Measurements from ENCODE around the gene ZFYVE28.
"Not testable (repeated sequence)": the region's sequence is repeated elsewhere in the genome, so short reads cannot be mapped to it uniquely, and the experiment has no call there.

Gene ZFYVE28

GRCh38 chr4:2284161-2284933 lies 134.1 kb downstream of the ZFYVE28 start:
- DNase-seq: no peak

DNA sequence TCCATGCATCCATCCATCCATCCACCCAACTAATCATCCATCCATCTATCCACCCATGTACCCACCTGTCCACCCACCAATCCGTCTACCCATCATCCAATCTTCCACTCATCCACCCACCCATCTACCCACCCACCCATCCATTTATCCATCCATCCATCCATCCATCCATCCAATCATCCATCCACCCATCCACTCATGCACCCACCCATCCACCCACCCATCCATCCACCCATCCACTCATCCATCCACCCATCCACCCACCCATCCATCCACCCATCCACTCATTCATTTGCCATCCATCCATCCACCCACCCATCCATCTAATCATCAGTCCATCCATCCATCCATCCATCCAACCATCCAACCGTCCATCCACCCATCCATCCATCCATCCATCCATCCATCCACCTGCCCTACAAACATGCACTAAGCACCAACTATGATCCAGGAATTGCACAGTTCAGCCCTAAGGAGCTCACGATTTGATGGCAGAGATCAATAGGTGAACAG lies 135.2 kb downstream of the ZFYVE28 start:
- DNase-seq: no peak

DNA sequence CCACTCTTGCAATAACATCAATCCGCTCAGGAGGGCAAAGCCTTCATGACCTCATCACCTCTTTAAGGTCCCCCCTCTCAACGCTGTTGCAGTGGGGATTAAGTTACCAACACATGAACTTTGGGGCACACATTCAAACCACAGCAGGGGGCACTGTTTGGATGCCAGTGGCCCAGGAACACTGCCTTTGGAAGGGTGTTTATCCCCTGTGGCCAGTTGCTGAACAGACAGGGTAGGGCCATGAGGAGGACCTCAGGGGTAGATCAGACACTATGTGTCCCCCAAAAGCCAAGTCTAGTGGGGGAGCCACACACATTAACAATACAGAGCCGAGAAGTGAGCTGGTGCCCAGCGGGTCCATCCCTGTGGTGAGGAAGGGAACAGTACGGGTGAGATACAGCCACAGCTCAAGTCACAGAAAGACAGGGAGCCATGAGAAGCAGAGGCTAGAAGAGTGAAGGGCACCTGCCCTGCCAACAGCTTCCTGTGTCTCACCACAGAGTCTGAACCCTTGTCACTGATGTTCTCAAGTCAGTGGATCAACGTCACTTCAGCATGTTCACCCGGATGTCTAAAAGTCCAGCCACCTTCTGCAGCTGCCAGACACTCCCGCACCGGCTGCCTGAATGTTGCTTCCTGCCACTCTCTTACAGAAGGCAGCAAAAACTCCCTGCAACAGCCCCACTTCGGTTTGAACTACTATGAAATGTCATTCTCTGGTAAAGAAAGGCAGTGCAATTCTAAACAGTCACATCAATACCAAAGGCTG lies 136.7 kb downstream of the ZFYVE28 start:
- DNase-seq: peak; percentile 29

- no peak for DNase-seq
Measured at GRCh38 chr4:2280531-2281300, 137.7 kb downstream of the ZFYVE28 start.

DNA sequence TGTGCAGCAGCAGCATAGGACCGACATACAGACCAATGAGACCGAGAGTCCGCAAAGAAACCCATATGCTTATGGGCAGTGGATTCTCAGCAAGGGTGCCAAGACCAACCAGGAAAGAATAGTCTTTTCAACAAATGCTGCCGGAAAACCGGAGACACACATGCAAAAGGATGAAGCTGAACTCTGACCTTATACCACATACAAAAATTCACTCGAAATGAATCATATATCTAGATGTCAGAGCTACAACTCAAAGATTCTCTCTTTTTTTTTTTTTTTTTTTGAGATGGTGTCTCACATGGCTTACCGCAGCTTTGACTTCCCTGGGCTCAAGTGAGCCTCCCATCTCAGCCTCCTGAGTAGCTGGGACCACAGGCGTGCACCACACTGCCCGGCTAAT lies 140.5 kb downstream of the ZFYVE28 start:
- no peak for DNase-seq

- DNase-seq: no peak
Measured at GRCh38 chr4:2276581-2277325, 141.7 kb downstream of the ZFYVE28 start.

DNA sequence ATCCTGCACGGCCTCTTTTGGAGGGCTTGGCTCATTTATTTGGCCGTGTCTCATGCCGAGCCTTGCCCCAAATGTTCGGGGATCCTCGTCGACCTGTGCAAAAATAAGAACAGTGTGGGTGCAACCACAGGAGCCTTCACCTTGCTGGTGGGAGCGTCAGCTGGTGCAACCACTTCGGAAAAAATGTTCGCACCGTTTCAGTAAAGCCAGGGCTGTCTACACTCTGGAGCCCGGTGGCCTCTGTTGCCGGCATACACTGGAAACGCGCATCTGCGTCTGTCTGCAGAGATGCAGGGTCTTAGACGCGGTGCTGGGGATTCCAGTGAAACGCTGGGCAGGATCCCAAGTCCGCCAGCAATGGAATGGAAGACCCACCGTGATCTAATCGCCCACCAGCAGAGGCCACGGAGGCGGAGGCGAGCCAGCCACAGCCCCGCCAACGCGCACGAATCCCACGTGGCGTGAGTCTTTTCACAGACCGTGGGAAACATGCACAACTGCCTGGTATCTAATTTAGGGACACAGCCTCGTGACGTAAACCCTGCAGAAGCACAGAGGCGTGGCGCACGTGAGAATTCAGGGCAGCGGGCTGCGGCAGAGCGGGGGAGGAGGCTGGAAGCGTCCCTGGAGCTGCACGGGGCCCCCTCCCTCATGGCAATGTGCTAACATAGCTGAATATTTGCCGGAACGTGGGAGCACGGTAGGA lies 142.7 kb downstream of the ZFYVE28 start:
- DNase-seq: no peak

- not testable (repeated sequence) for DNase-seq
Measured at GRCh38 chr4:2275044-2275397, 143.4 kb downstream of the ZFYVE28 start.

DNA sequence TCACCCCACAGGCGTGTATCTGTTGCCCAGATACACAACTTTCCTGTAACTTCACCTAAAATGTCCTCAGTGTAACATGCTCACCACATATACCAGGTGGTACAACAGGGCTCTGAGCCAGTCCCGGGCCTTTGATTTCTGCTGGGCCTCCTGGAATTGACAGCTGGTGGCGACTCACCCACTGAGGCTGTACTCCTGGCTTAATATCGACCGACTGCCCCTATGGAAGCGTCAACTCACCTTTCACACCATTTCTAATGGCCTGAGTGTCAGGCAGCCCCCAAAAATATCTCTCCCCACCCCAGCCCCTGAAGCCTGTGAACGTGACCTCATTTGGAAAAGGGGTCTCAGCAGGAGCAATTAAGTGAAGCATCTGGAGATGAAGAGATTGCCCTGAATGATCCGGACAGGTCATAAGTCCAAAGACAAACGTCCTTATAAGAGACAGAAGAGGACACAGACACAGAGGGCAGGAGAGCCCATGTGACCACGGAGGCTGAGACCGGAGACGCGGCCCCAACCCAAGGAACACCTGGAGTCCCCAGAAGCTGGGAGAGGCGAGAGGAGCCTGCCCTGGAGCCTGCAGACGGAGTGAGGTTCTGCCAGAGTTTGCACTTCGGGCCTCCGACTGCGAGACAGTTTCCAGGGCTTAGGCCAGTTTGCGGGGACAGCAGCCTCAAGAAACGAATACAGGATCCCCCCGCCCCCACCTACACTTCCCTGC lies 144.0 kb downstream of the ZFYVE28 start:
- no peak for DNase-seq

- DNase-seq: no peak
Measured at GRCh38 chr4:2273657-2274319, 144.7 kb downstream of the ZFYVE28 start.

DNA sequence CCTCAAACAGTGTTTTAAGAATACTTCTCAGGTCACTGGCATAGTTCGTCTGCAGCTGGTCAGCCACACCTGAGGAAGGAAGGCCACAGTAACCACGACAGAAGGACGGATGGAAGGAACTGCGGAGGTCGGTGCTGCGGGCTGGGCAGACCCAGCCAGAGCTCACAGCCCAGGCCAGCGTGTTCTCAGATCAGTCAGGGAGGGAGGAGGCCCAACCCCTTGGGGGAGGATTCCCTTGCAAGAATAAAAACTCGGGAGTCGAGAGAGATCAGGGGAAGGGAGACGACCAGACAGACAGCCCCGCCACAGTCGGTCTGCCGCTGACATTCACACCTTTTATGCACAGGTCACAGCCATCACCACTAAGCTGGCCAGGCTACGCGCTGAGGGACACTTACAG lies 145.2 kb downstream of the ZFYVE28 start:
- no peak for DNase-seq

DNA sequence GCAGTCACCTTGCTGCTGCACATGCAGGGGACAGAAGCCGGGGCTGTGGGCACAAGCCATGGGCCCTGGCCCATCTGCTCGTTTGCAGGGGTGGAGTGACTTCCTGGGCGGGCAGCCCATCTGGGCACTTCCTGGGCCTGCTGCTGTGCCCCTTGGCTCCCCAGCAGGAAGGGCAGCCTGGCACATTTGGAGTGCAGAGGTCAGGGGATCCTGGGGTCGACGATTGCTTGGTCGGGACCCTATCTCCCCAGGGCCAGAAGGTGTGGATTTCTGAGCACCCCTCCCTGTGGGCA lies 145.7 kb downstream of the ZFYVE28 start:
- no peak for DNase-seq

DNA sequence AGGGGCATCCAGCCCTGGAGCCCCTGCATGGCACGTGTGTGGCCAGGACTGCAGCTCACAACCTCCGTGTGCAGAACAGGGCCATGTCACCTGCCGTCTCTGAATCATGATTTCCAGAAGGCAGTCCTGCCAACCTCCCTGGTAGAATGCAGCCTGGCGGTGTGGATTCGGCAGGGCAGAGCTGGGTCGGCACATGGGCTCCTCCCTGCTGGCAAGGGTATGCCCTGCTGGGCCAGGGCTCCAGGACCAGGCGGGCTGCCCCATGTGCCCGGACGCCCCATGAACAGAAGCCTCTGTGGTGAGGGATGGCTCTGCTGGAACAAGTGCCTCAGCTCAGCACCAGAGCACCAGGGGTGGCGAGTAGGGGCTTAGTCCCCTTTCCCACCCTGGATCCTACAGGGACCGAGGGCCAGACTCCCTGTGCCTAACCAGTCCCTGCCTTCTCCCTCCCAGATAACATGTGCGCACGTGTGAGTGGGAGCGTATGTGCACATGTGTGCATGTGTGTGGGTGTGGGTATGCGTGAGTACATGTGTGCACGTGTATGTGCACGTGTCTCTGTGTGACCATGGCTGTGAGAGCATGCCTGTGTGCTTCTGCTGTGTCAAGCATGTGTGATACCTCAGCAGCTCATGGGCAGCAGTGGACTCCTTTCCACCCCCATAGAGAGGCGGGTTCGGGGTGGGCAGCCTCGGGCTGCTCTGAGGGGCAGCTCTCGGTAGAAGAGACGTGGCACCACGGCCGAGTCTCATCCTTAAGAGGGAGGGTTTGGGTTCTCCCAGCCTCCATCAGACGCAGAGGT lies 146.2 kb downstream of the ZFYVE28 start:
- no peak for DNase-seq

GRCh38 chr4:2271279-2272025 lies 147.0 kb downstream of the ZFYVE28 start:
- no peak for DNase-seq

- DNase-seq: no peak
Measured at GRCh38 chr4:2270341-2271165, 147.9 kb downstream of the ZFYVE28 start.

- DNase-seq: no peak
Measured at GRCh38 chr4:2269618-2270163, 148.8 kb downstream of the ZFYVE28 start.

DNA sequence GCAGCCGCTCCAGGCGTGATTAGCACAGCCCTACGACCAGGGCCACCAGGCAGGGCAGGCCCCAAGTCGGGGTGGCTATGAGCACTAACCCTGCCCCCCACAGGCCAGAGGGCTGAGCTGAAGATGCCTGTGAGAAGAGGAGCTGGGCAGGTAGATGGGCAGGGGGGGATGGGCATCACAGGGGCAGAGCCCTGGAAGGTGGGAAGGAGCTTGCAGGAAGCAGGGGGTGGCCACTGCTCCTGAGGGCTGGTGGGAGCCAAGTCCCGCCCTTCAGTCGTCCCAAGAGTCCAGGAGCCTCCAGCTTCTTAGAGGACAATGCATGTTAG lies 149.3 kb downstream of the ZFYVE28 start:
- DNase-seq: no peak
